ENCODE measurements around the gene UCN2. TPM values are rescaled to one million over a fixed set of nuclear protein-coding genes. Genes with fewer than 3 reads are reported as not detected.
A peak's percentile ranks its signal among the peaks of the same experiment; 100 is the strongest.

UCN2 gene
- not detected for total RNA-seq

DNA sequence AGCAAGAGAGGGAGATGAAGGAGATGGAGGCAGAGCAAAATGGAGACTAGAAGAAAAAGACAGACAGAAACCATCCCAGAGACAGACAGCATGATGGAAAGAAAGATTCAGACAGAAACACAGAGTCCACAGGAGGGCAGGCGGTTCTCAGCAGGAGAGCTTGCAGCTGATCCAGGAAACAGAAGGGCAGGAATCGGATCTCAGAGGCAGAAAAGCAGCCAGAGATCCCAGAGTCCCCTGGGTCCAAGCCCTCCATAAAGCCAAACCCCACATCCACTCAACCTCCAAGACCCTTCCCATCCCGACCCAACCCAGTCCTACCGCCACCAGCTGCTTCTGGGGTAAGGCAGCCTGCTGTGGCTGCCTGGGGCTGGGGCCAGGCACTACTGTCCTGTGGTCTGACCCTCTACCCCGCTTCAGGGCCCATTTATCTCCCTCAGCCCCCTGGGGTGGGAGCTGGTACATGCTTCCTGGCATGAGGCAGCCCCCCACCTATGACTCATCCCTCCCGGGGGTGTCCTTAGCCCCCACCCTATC lies at the start of gene UCN2:
Gene UCN2, minus strand, starts transcription at position 400 of the 537 bp plus-strand sequence. CDS start 657 bp downstream, outside the sequence.
- DNase-seq (ENCODE audit: low spot score), result no peak
- no peaks in the 10 kb centered on the region for H3K36me3 ChIP-seq
- TF ChIP-seq CTCF (IDR thresholded peaks at IDR 0.05), result no peak
- no peak within 1 kb of the TSS for H3K27ac ChIP-seq
- peaks cover 0 to 31% of the 10 kb centered on the region in 2 donors for H3K4me1 ChIP-seq
- H3K4me3 ChIP-seq, result no peak within 1 kb of the TSS
- H3K27me3 ChIP-seq, result no peaks in the 10 kb centered on the region
- H3K9me3 ChIP-seq, result no peaks in the 10 kb centered on the region

- H3K36me3 ChIP-seq, result no peaks in the 10 kb centered on the region
- H3K27ac ChIP-seq, result no peak overlapping the region
- peaks cover 0 to 7% of the 10 kb centered on the region in 2 donors for H3K9me3 ChIP-seq
- no peak for DNase-seq (ENCODE audit: low spot score)
- no peak overlapping the region for H3K4me3 ChIP-seq
- no peaks in the 10 kb centered on the region for H3K27me3 ChIP-seq
- no peak for TF ChIP-seq CTCF (IDR thresholded peaks at IDR 0.05)
- peaks cover 0 to 18% of the 10 kb centered on the region in 2 donors for H3K4me1 ChIP-seq
These were observed 48.7 kb upstream of the UCN2 start for GRCh38 chr3:48612309-48612708.

- peaks cover 22% of the 10 kb centered on the region for H3K36me3 ChIP-seq
These were observed 45.8 kb upstream of the UCN2 start, which contains the start of gene UQCRC1 for GRCh38 chr3:48609088-48610005. Gene UQCRC1, minus strand, starts transcription at chr3:48609646. Its CDS starts 26 bp downstream, at chr3:48609620.

GRCh38 chr3:48607519-48607918 lies 43.9 kb upstream of the UCN2 start:
- no peak for TF ChIP-seq CTCF (IDR thresholded peaks at IDR 0.05)
- H3K27me3 ChIP-seq, result no peaks in the 10 kb centered on the region
- H3K27ac ChIP-seq, result no peak overlapping the region
- H3K36me3 ChIP-seq, result peaks cover 40% of the 10 kb centered on the region
- H3K9me3 ChIP-seq, result no peaks in the 10 kb centered on the region
- no peak overlapping the region for H3K4me3 ChIP-seq
- H3K4me1 ChIP-seq, result peaks cover 0 to 18% of the 10 kb centered on the region in 2 donors
- DNase-seq (ENCODE audit: low spot score), result no peak

More at GRCh38 chr3:48609088-48610005, 45.8 kb upstream of the UCN2 start, which contains the start of gene UQCRC1:
- peak; percentile 90 for DNase-seq (ENCODE audit: low spot score)
- Histone ChIP-seq H3K27me3 (no peaks in the 10 kb centered on the region), H3K9me3 (no peaks in the 10 kb centered on the region), H3K4me1 (peaks cover 0 to 18% of the 10 kb centered on the region in 2 donors), H3K27ac (peak within 1 kb of the TSS; percentile 90 to 93), H3K4me3 (peak within 1 kb of the TSS; percentile 92 to 94)
- TF ChIP-seq CTCF (IDR thresholded peaks at IDR 0.05), result peak; percentile 51 to 82

GRCh38 chr3:48601622-48601994 lies 38.0 kb upstream of the UCN2 start:
- DNase-seq (ENCODE audit: low spot score), result no peak
- Histone ChIP-seq H3K27me3 (no peaks in the 10 kb centered on the region), H3K4me3 (no peak overlapping the region), H3K36me3 (peaks cover 79% of the 10 kb centered on the region), H3K4me1 (peaks cover 0 to 55% of the 10 kb centered on the region in 2 donors), H3K27ac (peak overlapping the region; percentile 86 to 95), H3K9me3 (no peaks in the 10 kb centered on the region)
- TF ChIP-seq CTCF (IDR thresholded peaks at IDR 0.05), result no peak
